HepG2 (cell line): ENCODE measurements around the gene SS18L1. TPM values are rescaled to one million over a fixed set of nuclear protein-coding genes. Genes with fewer than 3 reads are reported as not detected.

Experiments
- CSRNP2 ChIP-seq: sonication (generic); formaldehyde crosslinking; conservative IDR thresholded peaks from 2 replicates; pipeline ENCODE4 v1.8.0; 2022; ENCODE audit warnings: low read depth, missing genetic modification reagents
- HDAC1 ChIP-seq: sonication (generic); formaldehyde crosslinking; IDR thresholded peaks from 2 replicates; pipeline ENCODE4 v1.5.1; 2020; ENCODE audit warnings: mild to moderate bottlenecking, missing genetic modification reagents
- MXD3 ChIP-seq: IDR thresholded peaks from 2 replicates; pipeline ENCODE4 v1.6.1; 2016; ENCODE audit warnings: mild to moderate bottlenecking, missing biosample characterization, missing genetic modification reagents
- NR1H2 ChIP-seq: sonication (generic); formaldehyde crosslinking; IDR thresholded peaks from 2 replicates; pipeline ENCODE4 v1.8.1; 2022; ENCODE audit warnings: low read depth, missing genetic modification reagents, borderline replicate concordance
- ZHX1 ChIP-seq: sonication (generic); formaldehyde crosslinking; IDR thresholded peaks from 2 replicates; pipeline ENCODE4 v1.8.1; 2022; ENCODE audit warnings: low read depth, mild to moderate bottlenecking, missing genetic modification reagents
- ZNF274 ChIP-seq: sonication (generic); formaldehyde crosslinking; IDR thresholded peaks from 2 replicates; pipeline ENCODE4 v1.5.1; 2020; ENCODE audit warnings: mild to moderate bottlenecking, missing genetic modification reagents
- polyA plus RNA-seq, 8 experiments: library from polyadenylated mRNA; depleted of rRNA in 3 of 8; stranded (reverse) in 7 of 8; unstranded in 1 of 8; fragments of >200 nt; fragmentation: Illumina TruSeq in 4 of 8; extraction: Trizol in 4 of 8; gene quantifications; 2 replicates each; pipeline versions ENCODE4 v1.2.1 to v1.2.3, GENCODE V29; 2011 to 2016; ENCODE audit warnings: low read depth in 4 of 8, missing spikeins in 1 of 8, mixed read lengths in 1 of 8; ENCODE audit not compliant: insufficient read depth in 1 of 8
- total RNA-seq, 5 experiments: library from RNA; depleted of rRNA; stranded (reverse); fragments of >200 nt; fragmentation: Illumina TruSeq; extraction: Trizol; gene quantifications; 2 replicates each; pipeline ENCODE4 v1.2.3, GENCODE V29; 2016; ENCODE audit warnings: low read depth in 1 of 5

SS18L1 gene
- total and polyA plus RNA-seq, 2 of the 13 experiments (the other 11 are each of a cell fraction or from before 2014, with no cell fraction given), result 17.8 to 27.6 TPM

- TF ChIP-seq CSRNP2 (0 out of 2 replicates have a peak, but pooled peaks have one; percentile 3), HDAC1 (CRISPR knock-in tag) (peak; percentile 10), ZHX1 (CRISPR knock-in tag) (peak; percentile 73; the same call in 1 of the 2 replicates), ZNF274 (0 out of 2 replicates have a peak, but pooled peaks have one; percentile 32), NR1H2 (CRISPR knock-in tag) (no peak), MXD3 (0 out of 2 replicates have a peak, but pooled peaks have one; percentile 3)
- TF ChIP-seq, all 625 proteins: peak for 45
These were observed 77.3 kb downstream of the SS18L1 start (continued) for GRCh38 chr20:62220666-62221568.
